H9 (cell line): ENCODE data around the gene RCN2. TPM values are rescaled to one million over a fixed set of nuclear protein-coding genes. Genes with fewer than 3 reads are reported as not detected.
"Not testable (repeated sequence)": the region's sequence is repeated elsewhere in the genome, so short reads cannot be mapped to it uniquely, and the experiment has no call there.

ENCODE experiments used
- DNase-seq: peaks from one replicate; pipeline ENCODE4 v3.0.0-alpha.2; 2017
- H2AFZ ChIP-seq: one replicate; pipeline ENCODE4 v1.6.1; 2013; ENCODE audit warnings: mild to moderate bottlenecking, low read length, control low read depth, moderate library complexity
- H2AK5ac ChIP-seq: 2 replicates; pipeline ENCODE4 v1.6.1; 2013; ENCODE audit warnings: low read length, control low read depth, mixed read lengths; ENCODE audit not compliant: insufficient read length
- H2BK120ac ChIP-seq: one replicate; pipeline ENCODE4 v1.6.1; 2013; ENCODE audit warnings: low read depth, mild to moderate bottlenecking, low read length, control low read depth, inconsistent platforms; ENCODE audit not compliant: poor library complexity, severe bottlenecking
- H2BK12ac ChIP-seq: 2 replicates; pipeline ENCODE4 v1.6.1; 2013; ENCODE audit warnings: low read length, control low read depth, mixed read lengths, low read depth; ENCODE audit not compliant: insufficient read length
- H2BK15ac ChIP-seq: 2 replicates; pipeline ENCODE4 v1.6.1; 2013; ENCODE audit warnings: low read depth, low read length, control low read depth
- H2BK20ac ChIP-seq: one replicate; pipeline ENCODE4 v1.6.1; 2013; ENCODE audit warnings: low read depth, mild to moderate bottlenecking, low read length, control low read depth, inconsistent platforms; ENCODE audit not compliant: poor library complexity, severe bottlenecking
- H2BK5ac ChIP-seq: 2 replicates; pipeline ENCODE4 v1.6.1; 2013; ENCODE audit warnings: low read length, control low read depth, mixed read lengths; ENCODE audit not compliant: insufficient read length
- H3K14ac ChIP-seq: 2 replicates; pipeline ENCODE4 v1.6.1; 2013; ENCODE audit warnings: low read length, control low read depth; ENCODE audit not compliant: insufficient read depth
- H3K18ac ChIP-seq: 2 replicates; pipeline ENCODE4 v1.6.1; 2013; ENCODE audit warnings: low read depth, mild to moderate bottlenecking, mixed read lengths, low read length, control low read depth; ENCODE audit not compliant: insufficient read length
- H3K23ac ChIP-seq: 2 replicates; pipeline ENCODE4 v1.6.1; 2013; ENCODE audit warnings: low read length, control low read depth, mixed read lengths, low read depth; ENCODE audit not compliant: insufficient read length
- H3K23me2 ChIP-seq: 2 replicates; pipeline ENCODE4 v1.6.1; 2013; ENCODE audit warnings: low read depth, mild to moderate bottlenecking, mixed read lengths, low read length, control low read depth; ENCODE audit not compliant: insufficient read length, poor library complexity, severe bottlenecking
- H3K27ac ChIP-seq: 2 replicates; pipeline ENCODE4 v1.5.1; 2013; ENCODE audit warnings: low read length, control low read depth, mixed read lengths, low read depth; ENCODE audit not compliant: insufficient read length
- H3K27me3 ChIP-seq: 2 replicates; pipeline ENCODE4 v1.6.1; 2013; ENCODE audit warnings: low read length, control low read depth, inconsistent platforms; ENCODE audit not compliant: insufficient read depth
- H3K4ac ChIP-seq: 2 replicates; pipeline ENCODE4 v1.6.1; 2013; ENCODE audit warnings: low read depth, mild to moderate bottlenecking, control low read depth, inconsistent platforms, low read length, moderate library complexity
- H3K4me1 ChIP-seq: 2 replicates; pipeline ENCODE4 v1.6.1; 2013; ENCODE audit warnings: low read length, control low read depth, inconsistent platforms; ENCODE audit not compliant: insufficient read depth
- H3K4me2 ChIP-seq: 2 replicates; pipeline ENCODE4 v1.6.1; 2013; ENCODE audit warnings: low read length, control low read depth, mixed read lengths; ENCODE audit not compliant: insufficient read length, insufficient read depth
- H3K56ac ChIP-seq: 2 replicates; pipeline ENCODE4 v1.6.1; 2013; ENCODE audit warnings: low read depth, mild to moderate bottlenecking, mixed read lengths, low read length, control low read depth; ENCODE audit not compliant: insufficient read length
- H3K79me1 ChIP-seq: 2 replicates; pipeline ENCODE4 v1.6.1; 2013; ENCODE audit warnings: low read depth, mild to moderate bottlenecking, moderate library complexity, low read length, control low read depth, inconsistent platforms; ENCODE audit not compliant: insufficient read depth, poor library complexity, severe bottlenecking
- H3K79me2 ChIP-seq: 2 replicates; pipeline ENCODE4 v1.6.1; 2013; ENCODE audit warnings: low read length, control low read depth, inconsistent platforms; ENCODE audit not compliant: insufficient read depth
- H3K9ac ChIP-seq: 2 replicates; pipeline ENCODE4 v1.6.1; 2013; ENCODE audit warnings: low read length, control low read depth, mixed read lengths; ENCODE audit not compliant: insufficient read length; ENCODE audit errors: extremely low read depth
- H3K9me3 ChIP-seq: one replicate; pipeline ENCODE4 v1.6.1; 2013; ENCODE audit warnings: low read depth, low read length, inconsistent platforms; ENCODE audit not compliant: control insufficient read depth
- H3T11ph ChIP-seq: one replicate; pipeline ENCODE4 v1.6.1; 2013; ENCODE audit warnings: mild to moderate bottlenecking, low read length, control low read depth, inconsistent platforms
- H4K20me1 ChIP-seq: one replicate; pipeline ENCODE4 v1.6.1; 2013; ENCODE audit not compliant: control insufficient read depth, insufficient read length, insufficient read depth
- H4K5ac ChIP-seq: 2 replicates; pipeline ENCODE4 v1.6.1; 2013; ENCODE audit warnings: low read depth, mild to moderate bottlenecking, mixed read lengths, low read length, control low read depth; ENCODE audit not compliant: insufficient read length
- H4K8ac ChIP-seq: replicated peaks from 2 replicates; pipeline ENCODE4 v1.6.1; 2013; ENCODE audit warnings: low read length, control low read depth, mixed read lengths, low read depth; ENCODE audit not compliant: insufficient read length
- H4K91ac ChIP-seq: 2 replicates; pipeline ENCODE4 v1.6.1; 2013; ENCODE audit warnings: low read depth, mild to moderate bottlenecking, moderate library complexity, mixed read lengths, low read length, control low read depth; ENCODE audit not compliant: insufficient read length
- H3K27ac Mint-ChIP-seq, 3 experiments: 2 replicates in 2 of 3; 3 replicates in 1 of 3; pipeline ENCODE4 v1.8.0; 2020 to 2021; ENCODE audit warnings: mixed read lengths in 3 of 3, mild to moderate bottlenecking in 1 of 3, moderate library complexity in 1 of 3
- H3K27me3 Mint-ChIP-seq: 2 replicates; pipeline ENCODE4 v1.8.0; 2021; ENCODE audit warnings: low read depth, mild to moderate bottlenecking, moderate library complexity, mixed read lengths
- H3K36me3 Mint-ChIP-seq, 3 experiments: 2 replicates in 2 of 3; 3 replicates in 1 of 3; pipeline ENCODE4 v1.8.0; 2020 to 2021; ENCODE audit warnings: low read depth in 3 of 3, mixed read lengths in 3 of 3; ENCODE audit not compliant: insufficient read depth in 1 of 3
- H3K4me1 Mint-ChIP-seq, 2 experiments: 2 replicates each; pipeline ENCODE4 v1.8.0; 2020; ENCODE audit warnings: mixed read lengths in 2 of 2
- H3K4me3 Mint-ChIP-seq, 2 experiments: 2 replicates in 1 of 2; 3 replicates in 1 of 2; pipeline ENCODE4 v1.8.0; 2020 to 2021; ENCODE audit warnings: mild to moderate bottlenecking in 2 of 2, mixed read lengths in 2 of 2, moderate library complexity in 1 of 2
- H3K9me3 Mint-ChIP-seq, 2 experiments: 2 replicates in 1 of 2; 3 replicates in 1 of 2; pipeline ENCODE4 v1.8.0; 2020; ENCODE audit warnings: mild to moderate bottlenecking in 2 of 2, mixed read lengths in 2 of 2, moderate library complexity in 1 of 2
- CTCF ChIP-seq: fragments of 200-600 bp; sonication (generic); conservative IDR thresholded peaks from 3 replicates; pipeline ENCODE4 v1.8.0; 2021; ENCODE audit warnings: antibody characterized with exemption, mild to moderate bottlenecking
- WGBS: extraction: QIAGEN DNeasy Blood & Tissue Kit; methylation state at CpG from one replicate; pipeline ENCODE4 v1.1.7; 2013; ENCODE audit warnings: missing lambda C conversion rate, low lambda C conversion rate, mixed read lengths; ENCODE audit not compliant: insufficient read length; ENCODE audit errors: extremely low coverage; 5-methylcytosine and 5-hydroxymethylcytosine counted together
- total RNA-seq: library from RNA; stranded (reverse); gene quantifications from 2 replicates; pipeline ENCODE4 v1.2.1, GENCODE V29; 2021

RCN2 gene
- total RNA-seq, 1 experiment from 2014 or later: 139 TPM

- H3K36me3 Mint-ChIP-seq: peaks cover 0 to 5% (median 0%) of the 10 kb centered on the region in 3 experiments; a peak in 4 of 7 replicates
- no peak overlapping the region for H4K91ac ChIP-seq
- no peak overlapping the region for H3K18ac ChIP-seq
- H3K23ac ChIP-seq: no peak overlapping the region
- H3K27ac Mint-ChIP-seq: no peak overlapping the region
- H3K27me3 Mint-ChIP-seq: no peaks in the 10 kb centered on the region
- H2BK5ac ChIP-seq: no peak overlapping the region
- H3K23me2 ChIP-seq: no peaks in the 10 kb centered on the region
- H3K9me3 ChIP-seq: no peaks in the 10 kb centered on the region
- H3T11ph ChIP-seq: no peak overlapping the region
- no peak overlapping the region for H4K8ac ChIP-seq
- no peak overlapping the region for H3K4me3 Mint-ChIP-seq
- H2BK120ac ChIP-seq: no peak overlapping the region
- no peak overlapping the region for H2BK20ac ChIP-seq
- H3K56ac ChIP-seq: no peak overlapping the region
- H3K27ac ChIP-seq: no peak overlapping the region
- H3K9ac ChIP-seq: no peak overlapping the region
- H3K9me3 Mint-ChIP-seq: peaks cover 2 to 3% of the 10 kb centered on the region in 2 experiments; a peak in 2 of 5 replicates
- no peak for TF ChIP-seq CTCF
- no CpG with 5 or more reads among the region's 2 CpGs for WGBS
- no peaks in the 10 kb centered on the region for H3K79me2 ChIP-seq
- no peak overlapping the region for H3K4me2 ChIP-seq
- H2AFZ ChIP-seq: no peak overlapping the region
- H2AK5ac ChIP-seq: no peak overlapping the region
- H3K4ac ChIP-seq: no peak overlapping the region
- no peak overlapping the region for H4K5ac ChIP-seq
- H3K14ac ChIP-seq: no peak overlapping the region
- no peaks in the 10 kb centered on the region for H3K27me3 ChIP-seq
- H3K4me1 Mint-ChIP-seq: 0 out of 4 replicates have a peak, but pooled peaks cover 0 to 2% of the 10 kb centered on the region in 2 experiments
- no peak overlapping the region for H2BK15ac ChIP-seq
- no peaks in the 10 kb centered on the region for H3K79me1 ChIP-seq
- H3K4me1 ChIP-seq: no peaks in the 10 kb centered on the region
- H4K20me1 ChIP-seq: no peaks in the 10 kb centered on the region
- DNase-seq: no peak
- H2BK12ac ChIP-seq: no peak overlapping the region
Measured at GRCh38 chr15:76885212-76885611, 46.3 kb upstream of the RCN2 start.

- not testable (repeated sequence) for H2BK5ac ChIP-seq, H3K14ac ChIP-seq, H2AFZ ChIP-seq, H4K20me1 ChIP-seq, H3K79me2 ChIP-seq, H3K27me3 Mint-ChIP-seq, H2BK12ac ChIP-seq, H2BK120ac ChIP-seq, H3K23me2 ChIP-seq, H2BK20ac ChIP-seq, H3K4me3 Mint-ChIP-seq, H3K79me1 ChIP-seq, H3K9me3 ChIP-seq, H3K18ac ChIP-seq, H3K4me1 ChIP-seq, H3K36me3 Mint-ChIP-seq, H4K91ac ChIP-seq, H3T11ph ChIP-seq, H3K9me3 Mint-ChIP-seq, H4K5ac ChIP-seq, H2BK15ac ChIP-seq, DNase-seq, H2AK5ac ChIP-seq, H3K23ac ChIP-seq, H3K27me3 ChIP-seq, H3K4me2 ChIP-seq, H3K4ac ChIP-seq, H3K9ac ChIP-seq, H4K8ac ChIP-seq, H3K56ac ChIP-seq, H3K4me1 Mint-ChIP-seq, H3K27ac ChIP-seq
- WGBS: no CpG with 5 or more reads among the region's 14 CpGs
- peak overlapping the region in 1 of 3 experiments; percentile 70; a peak in 1 of 7 replicates for H3K27ac Mint-ChIP-seq
Measured at GRCh38 chr15:76887280-76888141, 44.0 kb upstream of the RCN2 start.
